ENCODE data around the gene GPR156. TPM values are rescaled to one million over a fixed set of nuclear protein-coding genes. Genes with fewer than 3 reads are reported as not detected.
A peak's percentile ranks its signal among the peaks of the same experiment; 100 is the strongest.
"Not testable (repeated sequence)": the region's sequence is repeated elsewhere in the genome, so short reads cannot be mapped to it uniquely, and the experiment has no call there.

Gene GPR156
- total RNA-seq: 1 to 10 TPM in 1 of 2 donors, under 1 TPM in 1; 0.46 to 3.0 TPM

DNA sequence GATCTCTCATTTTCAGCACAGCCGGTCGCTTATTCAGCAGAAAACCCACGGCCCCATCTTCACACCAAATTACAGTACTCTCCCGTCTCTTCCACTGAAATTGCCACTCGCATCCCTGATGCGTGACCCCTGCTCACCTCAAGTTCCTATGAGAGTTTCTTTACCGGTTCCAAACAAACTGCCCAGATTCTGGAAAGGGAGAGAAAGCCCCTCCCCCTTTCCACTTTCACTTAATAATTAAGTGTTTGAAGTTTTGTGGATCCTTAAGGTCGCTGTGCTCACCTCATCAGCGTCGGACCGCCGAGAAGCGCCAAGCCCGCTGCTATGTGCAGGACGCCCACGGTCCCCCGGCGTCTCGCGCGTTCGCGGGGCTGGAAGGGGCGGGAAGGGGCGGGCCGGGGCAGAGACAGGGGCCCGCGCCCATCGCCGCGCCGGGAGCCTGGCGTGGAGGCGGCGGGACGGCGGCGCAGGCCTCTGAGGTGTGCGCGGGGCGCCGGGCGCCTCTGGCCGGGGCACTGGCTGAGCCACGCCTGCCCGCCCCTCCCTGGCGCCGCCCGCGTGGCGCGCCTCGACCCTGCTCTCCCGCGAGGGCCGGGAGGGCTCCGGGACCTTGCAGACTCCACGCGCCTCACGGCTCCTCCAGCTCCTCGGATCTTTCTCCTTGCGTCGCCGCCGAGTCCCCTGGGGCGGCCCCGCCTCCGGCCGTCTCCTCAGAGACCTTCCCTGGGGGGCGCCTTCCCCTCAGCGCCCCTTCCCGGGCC lies at the start of gene GPR156:
GPR156 (minus strand) TSS at position 476 of the 761 bp plus-strand sequence. CDS start 41,124 bp downstream, outside the sequence.
- Histone ChIP-seq H3K27me3 (replicated peaks; ENCODE audit: insufficient read depth) (no peaks in the 10 kb centered on the region), H3K36me3 (no peaks in the 10 kb centered on the region), H3K27ac (no peak within 1 kb of the TSS), H3K4me3 (peak within 1 kb of the TSS; percentile 42 to 44), H3K9me3 (no peaks in the 10 kb centered on the region), H3K4me1 (replicated peaks) (no peaks in the 10 kb centered on the region)
- intact Hi-C loops (cut with DNase I): no loop called here
- 4% methylated on average over 59 of the region's 72 CpGs for WGBS
- DNase-seq (ENCODE audit: low spot score): no peak
- TF ChIP-seq, protein P1, sequence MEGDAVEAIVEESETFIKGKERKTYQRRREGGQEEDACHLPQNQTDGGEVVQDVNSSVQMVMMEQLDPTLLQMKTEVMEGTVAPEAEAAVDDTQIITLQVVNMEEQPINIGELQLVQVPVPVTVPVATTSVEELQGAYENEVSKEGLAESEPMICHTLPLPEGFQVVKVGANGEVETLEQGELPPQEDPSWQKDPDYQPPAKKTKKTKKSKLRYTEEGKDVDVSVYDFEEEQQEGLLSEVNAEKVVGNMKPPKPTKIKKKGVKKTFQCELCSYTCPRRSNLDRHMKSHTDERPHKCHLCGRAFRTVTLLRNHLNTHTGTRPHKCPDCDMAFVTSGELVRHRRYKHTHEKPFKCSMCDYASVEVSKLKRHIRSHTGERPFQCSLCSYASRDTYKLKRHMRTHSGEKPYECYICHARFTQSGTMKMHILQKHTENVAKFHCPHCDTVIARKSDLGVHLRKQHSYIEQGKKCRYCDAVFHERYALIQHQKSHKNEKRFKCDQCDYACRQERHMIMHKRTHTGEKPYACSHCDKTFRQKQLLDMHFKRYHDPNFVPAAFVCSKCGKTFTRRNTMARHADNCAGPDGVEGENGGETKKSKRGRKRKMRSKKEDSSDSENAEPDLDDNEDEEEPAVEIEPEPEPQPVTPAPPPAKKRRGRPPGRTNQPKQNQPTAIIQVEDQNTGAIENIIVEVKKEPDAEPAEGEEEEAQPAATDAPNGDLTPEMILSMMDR (IDR thresholded peaks at IDR 0.05): no peak
- TF ChIP-seq POLR2AphosphoS5 (IDR thresholded peaks at IDR 0.05) (no peak), POLR2A (IDR thresholded peaks at IDR 0.05) (no peak)

DNA sequence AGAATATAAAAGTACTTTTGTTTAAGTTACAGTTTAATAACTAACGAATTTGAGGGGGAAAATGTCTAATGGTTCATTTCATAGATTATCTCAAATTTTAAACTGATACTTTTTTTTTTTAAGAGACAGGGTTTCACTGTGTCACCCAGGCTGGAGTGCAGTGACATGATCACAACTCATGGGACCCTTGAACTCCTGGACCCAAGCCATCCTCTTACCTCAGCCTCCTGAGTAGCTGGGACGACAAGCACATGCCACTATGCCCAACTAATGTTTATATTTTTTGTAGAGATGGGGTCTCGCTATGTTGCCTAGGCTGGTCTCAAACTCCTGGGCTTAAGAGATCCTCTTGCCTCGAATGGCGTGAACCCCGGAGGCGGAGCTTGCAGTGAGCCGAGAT lies 47.6 kb upstream of the GPR156 start:
- Histone ChIP-seq H3K4me3 (no peak overlapping the region), H3K27me3 (replicated peaks; ENCODE audit: insufficient read depth) (no peaks in the 10 kb centered on the region), H3K9me3 (no peaks in the 10 kb centered on the region), H3K36me3 (peaks cover 0 to 3% of the 10 kb centered on the region in 2 donors), H3K4me1 (replicated peaks) (no peaks in the 10 kb centered on the region), H3K27ac (no peak overlapping the region)
- intact Hi-C loops (cut with DNase I): no loop called here
- TF ChIP-seq POLR2AphosphoS5 (IDR thresholded peaks at IDR 0.05) (no peak), POLR2A (IDR thresholded peaks at IDR 0.05) (no peak)
- TF ChIP-seq, protein P1 (IDR thresholded peaks at IDR 0.05): no peak
- DNase-seq (ENCODE audit: low spot score): no peak
- WGBS: 95% methylated on average over 8 of the region's 8 CpGs

DNA sequence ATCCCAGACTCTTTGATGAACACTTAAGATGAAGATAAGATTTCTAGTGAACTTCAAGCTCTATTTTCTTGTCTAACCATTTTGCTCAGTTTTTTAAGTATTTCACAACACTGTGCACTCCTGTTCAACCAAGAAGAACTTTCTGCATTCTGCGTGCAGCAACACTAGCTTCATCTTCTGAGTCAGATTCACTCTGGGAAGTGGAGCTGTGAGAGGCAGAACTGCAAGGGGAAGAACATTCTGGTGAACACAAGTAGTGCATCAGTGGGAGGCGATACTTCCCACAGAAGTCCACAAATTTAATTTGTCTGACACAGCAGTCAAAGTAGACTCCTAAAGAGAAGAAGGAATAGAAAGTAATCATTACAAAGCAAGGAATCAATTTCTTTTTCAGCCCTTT lies 46.1 kb upstream of the GPR156 start:
- no peak for DNase-seq (ENCODE audit: low spot score)
- WGBS: 91% methylated on average over 2 of the region's 2 CpGs
- Histone ChIP-seq H3K27ac (no peak overlapping the region), H3K4me3 (no peak overlapping the region), H3K36me3 (peaks cover 0 to 3% of the 10 kb centered on the region in 2 donors), H3K9me3 (no peaks in the 10 kb centered on the region), H3K4me1 (replicated peaks) (no peaks in the 10 kb centered on the region), H3K27me3 (replicated peaks; ENCODE audit: insufficient read depth) (no peaks in the 10 kb centered on the region)
- intact Hi-C loops (cut with DNase I): no loop called here
- TF ChIP-seq POLR2AphosphoS5 (IDR thresholded peaks at IDR 0.05) (no peak), POLR2A (IDR thresholded peaks at IDR 0.05) (no peak)
- TF ChIP-seq, protein P1 (IDR thresholded peaks at IDR 0.05): no peak

DNA sequence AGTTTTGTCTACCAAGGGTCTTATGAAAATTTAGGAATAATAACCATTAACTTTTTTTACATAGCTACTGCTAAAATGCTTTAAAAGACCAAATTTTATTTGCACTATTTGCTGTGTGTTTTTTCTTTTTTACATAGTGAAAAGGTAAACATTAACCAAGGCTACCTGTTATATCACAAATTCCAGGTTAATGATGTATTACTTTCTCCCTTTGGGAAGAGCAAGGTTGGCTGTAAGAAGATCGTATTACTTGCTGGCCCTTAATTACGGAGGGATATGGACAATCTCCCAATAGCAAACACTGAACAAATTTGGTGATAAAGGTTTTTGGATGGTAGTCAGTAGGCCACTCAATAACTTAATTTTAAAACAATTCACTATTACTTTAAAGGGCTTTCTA lies 41.8 kb upstream of the GPR156 start:
- H3K36me3 ChIP-seq: peaks cover 0 to 3% of the 10 kb centered on the region in 2 donors
- 63% methylated on average over 2 of the region's 2 CpGs for WGBS
- no peaks in the 10 kb centered on the region for H3K27me3 ChIP-seq (replicated peaks; ENCODE audit: insufficient read depth)
- no peak overlapping the region for H3K4me3 ChIP-seq
- no peak for DNase-seq (ENCODE audit: low spot score)
- intact Hi-C loops (cut with DNase I): no loop called here
- H3K27ac ChIP-seq: no peak overlapping the region
- no peaks in the 10 kb centered on the region for H3K9me3 ChIP-seq
- H3K4me1 ChIP-seq (replicated peaks): no peaks in the 10 kb centered on the region
- TF ChIP-seq, protein P1 (IDR thresholded peaks at IDR 0.05): no peak
- no peak for TF ChIP-seq POLR2A (IDR thresholded peaks at IDR 0.05)
- no peak for TF ChIP-seq POLR2AphosphoS5 (IDR thresholded peaks at IDR 0.05)

DNA sequence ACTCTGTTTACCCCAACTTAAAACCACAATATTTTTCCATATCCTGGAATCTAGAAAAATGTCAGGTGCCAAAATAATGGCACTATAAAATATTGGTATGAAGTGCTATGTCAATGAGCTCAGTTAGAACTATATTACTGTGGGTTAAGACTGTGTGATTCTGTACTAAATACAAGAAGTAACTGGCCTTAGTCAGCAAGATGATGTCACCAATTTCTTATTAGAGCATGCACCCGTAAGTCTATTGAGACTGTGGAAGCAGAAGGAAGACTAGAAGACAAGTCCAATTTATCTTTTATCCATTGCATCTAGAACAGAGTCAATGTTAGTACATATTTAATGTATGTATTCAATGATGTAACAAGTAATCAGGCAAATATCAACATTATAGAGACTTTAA lies 39.2 kb upstream of the GPR156 start:
- Histone ChIP-seq H3K27me3 (replicated peaks; ENCODE audit: insufficient read depth) (no peaks in the 10 kb centered on the region), H3K9me3 (no peaks in the 10 kb centered on the region), H3K4me1 (replicated peaks) (no peaks in the 10 kb centered on the region), H3K27ac (no peak overlapping the region), H3K36me3 (no peaks in the 10 kb centered on the region), H3K4me3 (no peak overlapping the region)
- DNase-seq (ENCODE audit: low spot score): no peak
- intact Hi-C loops (cut with DNase I): no loop called here
- TF ChIP-seq POLR2A (IDR thresholded peaks at IDR 0.05) (no peak), POLR2AphosphoS5 (IDR thresholded peaks at IDR 0.05) (no peak)
- TF ChIP-seq, protein P1 (IDR thresholded peaks at IDR 0.05): no peak
- WGBS: 72% methylated on average over 1 of the region's 1 CpG

DNA sequence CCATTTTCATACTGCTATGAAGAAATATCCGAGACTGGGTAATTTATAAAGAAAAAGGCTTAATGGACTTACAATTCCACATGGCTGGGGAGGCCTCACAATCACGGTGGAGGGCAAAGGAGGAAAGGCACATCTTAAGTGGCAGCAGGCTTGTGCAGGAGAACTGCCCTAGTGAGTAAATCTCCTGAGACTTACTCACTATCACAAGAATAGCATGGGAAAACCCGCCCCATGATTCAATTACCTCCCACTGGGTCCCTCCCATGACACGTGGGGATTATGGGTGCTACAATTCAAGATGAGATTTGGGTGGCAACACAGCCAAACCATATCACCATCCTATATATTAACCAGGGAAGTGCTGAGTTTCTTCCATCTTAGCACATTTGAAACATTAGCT lies 38.7 kb upstream of the GPR156 start:
- H3K27ac ChIP-seq; H3K4me1 ChIP-seq (replicated peaks); intact Hi-C loops (cut with DNase I); H3K36me3 ChIP-seq; H3K4me3 ChIP-seq; DNase-seq (ENCODE audit: low spot score); H3K27me3 ChIP-seq (replicated peaks; ENCODE audit: insufficient read depth); H3K9me3 ChIP-seq: not testable (repeated sequence)
- 93% methylated on average over 4 of the region's 4 CpGs for WGBS
